Measurements from ENCODE around the gene DDX41.
A peak's percentile ranks its signal among the peaks of the same experiment; 100 is the strongest.
"Not testable (repeated sequence)": the region's sequence is repeated elsewhere in the genome, so short reads cannot be mapped to it uniquely, and the experiment has no call there.

The DDX41 gene

DNA sequence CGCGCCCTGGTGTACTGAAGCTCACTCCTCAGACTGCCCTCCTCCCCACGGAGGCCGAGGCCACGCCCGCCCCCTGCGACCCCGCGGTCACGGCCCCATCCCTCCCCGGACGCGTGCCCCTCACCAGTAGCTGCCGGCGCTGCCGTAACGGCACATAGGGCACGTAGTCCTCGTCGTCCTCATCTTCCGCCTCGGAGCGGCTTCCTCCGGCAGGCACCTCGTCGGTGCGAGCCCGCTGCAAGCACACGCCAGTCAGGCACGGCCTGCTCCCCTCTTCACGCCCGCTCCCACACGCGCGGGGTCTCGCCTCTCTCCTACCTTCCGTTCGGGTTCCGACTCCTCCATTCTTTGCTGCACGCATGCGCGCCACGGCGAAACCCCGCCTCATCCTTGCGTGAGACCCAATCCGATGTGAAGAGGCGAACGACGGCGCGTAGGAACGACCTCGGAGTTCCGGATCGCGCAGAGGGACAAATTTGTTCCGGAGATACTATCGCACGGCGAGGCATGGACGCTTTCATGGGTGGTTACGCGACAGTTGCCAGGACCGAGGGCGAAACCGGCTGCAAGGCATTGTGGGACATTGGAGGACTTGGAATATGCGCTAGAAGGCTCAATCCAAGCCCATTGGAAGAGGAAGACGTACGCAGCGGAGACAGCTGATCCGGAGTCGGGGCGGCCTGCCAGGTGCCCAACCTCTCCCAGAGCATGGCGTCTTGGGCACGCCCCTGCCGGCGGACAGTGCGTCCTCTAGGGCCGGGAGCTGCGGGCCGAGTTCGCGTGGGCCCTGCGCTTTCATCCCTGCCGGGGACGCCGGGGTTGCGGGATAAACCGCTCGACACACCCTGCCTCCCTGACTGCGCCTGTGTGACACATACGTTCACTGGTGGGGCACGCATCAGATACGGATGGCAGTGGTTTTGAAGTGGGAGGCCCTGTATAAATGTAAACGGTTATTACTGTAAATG is at the start of gene DDX41:
DDX41 (minus strand) TSS at position 361 of the 968 bp plus-strand sequence; CDS start at position 345, 16 bp downstream.
- peak; percentile 99 for DNase-seq (ENCODE audit: low spot score)
- in situ Hi-C loops (cut with MboI; ENCODE audit: low sequenced_read_pairs, unreplicated experiment): no loop called here
- TF ChIP-seq, protein P1, sequence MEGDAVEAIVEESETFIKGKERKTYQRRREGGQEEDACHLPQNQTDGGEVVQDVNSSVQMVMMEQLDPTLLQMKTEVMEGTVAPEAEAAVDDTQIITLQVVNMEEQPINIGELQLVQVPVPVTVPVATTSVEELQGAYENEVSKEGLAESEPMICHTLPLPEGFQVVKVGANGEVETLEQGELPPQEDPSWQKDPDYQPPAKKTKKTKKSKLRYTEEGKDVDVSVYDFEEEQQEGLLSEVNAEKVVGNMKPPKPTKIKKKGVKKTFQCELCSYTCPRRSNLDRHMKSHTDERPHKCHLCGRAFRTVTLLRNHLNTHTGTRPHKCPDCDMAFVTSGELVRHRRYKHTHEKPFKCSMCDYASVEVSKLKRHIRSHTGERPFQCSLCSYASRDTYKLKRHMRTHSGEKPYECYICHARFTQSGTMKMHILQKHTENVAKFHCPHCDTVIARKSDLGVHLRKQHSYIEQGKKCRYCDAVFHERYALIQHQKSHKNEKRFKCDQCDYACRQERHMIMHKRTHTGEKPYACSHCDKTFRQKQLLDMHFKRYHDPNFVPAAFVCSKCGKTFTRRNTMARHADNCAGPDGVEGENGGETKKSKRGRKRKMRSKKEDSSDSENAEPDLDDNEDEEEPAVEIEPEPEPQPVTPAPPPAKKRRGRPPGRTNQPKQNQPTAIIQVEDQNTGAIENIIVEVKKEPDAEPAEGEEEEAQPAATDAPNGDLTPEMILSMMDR (IDR thresholded peaks at IDR 0.05; ENCODE audit: borderline replicate concordance, control extremely low read depth, extremely low read depth, insufficient read depth, missing control alignments): no peak

DNA sequence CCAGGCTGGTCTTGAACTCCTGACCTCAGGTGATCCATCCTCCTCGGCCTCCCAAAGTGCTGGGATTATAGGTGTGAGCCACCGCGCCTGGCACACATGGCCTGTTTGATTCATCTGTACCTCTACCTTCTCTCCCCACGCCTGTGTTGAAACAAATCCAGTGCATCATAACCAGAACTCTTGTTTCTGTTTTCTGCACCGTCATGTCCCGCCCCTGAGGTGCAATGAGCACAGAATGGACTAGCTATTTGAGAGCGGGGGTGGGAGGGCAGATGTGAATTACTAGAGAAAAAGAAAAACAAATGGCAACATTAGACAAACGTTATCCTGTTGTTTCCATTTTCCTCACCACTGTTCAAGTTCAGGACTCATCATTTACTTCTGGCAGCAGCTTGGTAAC is 48.3 kb upstream of the DDX41 start:
- TF ChIP-seq, protein P1 (IDR thresholded peaks at IDR 0.05; ENCODE audit: borderline replicate concordance, control extremely low read depth, extremely low read depth, insufficient read depth, missing control alignments): no peak
- in situ Hi-C loops (cut with MboI; ENCODE audit: low sequenced_read_pairs, unreplicated experiment): no loop called here
- no peak for DNase-seq (ENCODE audit: low spot score)

DNA sequence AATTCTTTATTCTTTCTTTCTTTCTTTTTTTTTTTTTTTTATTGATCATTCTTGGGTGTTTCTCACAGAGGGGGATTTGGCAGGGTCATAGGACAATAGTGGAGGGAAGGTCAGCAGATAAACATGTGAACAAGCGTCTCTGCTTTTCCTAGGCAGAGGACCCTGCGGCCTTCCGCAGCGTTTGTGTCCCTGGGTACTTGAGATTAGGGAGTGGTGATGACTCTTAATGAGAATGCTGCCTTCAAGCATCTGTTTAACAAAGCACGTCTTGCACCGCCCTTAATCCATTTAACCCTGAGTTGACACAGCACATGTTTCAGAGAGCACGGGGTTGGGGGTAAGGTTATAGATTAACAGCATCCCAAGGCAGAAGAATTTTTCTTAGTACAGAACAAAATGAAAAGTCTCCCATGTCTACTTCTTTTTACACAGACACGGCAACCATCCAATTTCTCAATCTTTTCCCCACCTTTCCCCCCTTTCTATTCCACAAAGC is 42.7 kb upstream of the DDX41 start:
- in situ Hi-C loops (cut with MboI; ENCODE audit: low sequenced_read_pairs, unreplicated experiment): not testable (repeated sequence)

DNA sequence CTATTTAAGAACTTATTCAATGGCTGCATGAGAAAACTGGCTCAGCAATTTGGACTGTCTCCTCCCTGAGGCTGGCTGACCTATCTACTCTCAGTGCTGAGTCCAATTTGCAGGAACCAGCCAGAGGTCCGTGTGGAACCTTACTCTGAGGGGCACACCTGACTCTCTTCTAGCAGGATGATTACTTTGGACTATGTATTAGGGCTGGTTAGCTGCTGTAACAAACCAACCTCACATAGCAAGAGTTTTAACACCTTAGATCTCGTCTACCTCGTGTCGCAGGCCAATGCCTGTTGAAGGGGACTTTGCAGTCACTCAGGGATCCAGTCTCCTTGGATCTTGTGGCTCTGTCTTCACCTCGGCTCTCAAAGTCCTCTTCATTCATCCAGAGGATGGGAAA is 41.0 kb upstream of the DDX41 start:
- in situ Hi-C loops (cut with MboI; ENCODE audit: low sequenced_read_pairs, unreplicated experiment): no loop called here
- DNase-seq (ENCODE audit: low spot score): no peak
- TF ChIP-seq, protein P1 (IDR thresholded peaks at IDR 0.05; ENCODE audit: borderline replicate concordance, control extremely low read depth, extremely low read depth, insufficient read depth, missing control alignments): no peak

More for the DNA sequence above, 42.7 kb upstream of the DDX41 start:
- DNase-seq (ENCODE audit: low spot score): not testable (repeated sequence)

DNA sequence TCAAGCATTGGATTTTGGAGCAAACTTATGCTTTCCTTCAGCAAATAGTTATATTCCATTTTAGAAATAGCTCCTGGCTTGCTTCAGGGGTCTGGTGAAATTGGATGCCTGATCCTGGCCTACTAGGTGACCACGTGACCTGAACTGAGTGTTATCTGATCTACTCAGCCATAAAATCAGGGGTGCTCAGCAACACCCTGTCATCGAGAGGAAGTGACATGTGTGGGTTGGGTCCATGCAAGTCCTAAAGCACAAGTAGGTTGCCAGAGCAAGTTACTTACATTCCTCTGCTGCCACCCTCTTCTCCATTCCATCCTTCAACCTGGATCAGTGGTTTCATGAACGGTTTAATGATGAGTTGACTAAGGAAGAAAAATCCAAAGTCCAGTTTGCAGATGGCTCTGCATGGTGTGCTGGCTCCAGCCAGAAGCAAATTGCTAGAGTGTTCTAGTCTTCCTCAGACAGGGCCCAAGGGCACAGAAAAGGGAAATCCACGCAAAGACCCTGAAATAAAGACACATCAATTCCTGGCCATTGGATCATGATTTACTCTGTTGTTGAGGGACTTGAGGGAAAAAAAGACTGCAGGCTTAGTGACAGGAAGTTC is 40.4 kb upstream of the DDX41 start:
- in situ Hi-C loops (cut with MboI; ENCODE audit: low sequenced_read_pairs, unreplicated experiment): no loop called here
- no peak for DNase-seq (ENCODE audit: low spot score)
- TF ChIP-seq, protein P1 (IDR thresholded peaks at IDR 0.05; ENCODE audit: borderline replicate concordance, control extremely low read depth, extremely low read depth, insufficient read depth, missing control alignments): no peak

DNA sequence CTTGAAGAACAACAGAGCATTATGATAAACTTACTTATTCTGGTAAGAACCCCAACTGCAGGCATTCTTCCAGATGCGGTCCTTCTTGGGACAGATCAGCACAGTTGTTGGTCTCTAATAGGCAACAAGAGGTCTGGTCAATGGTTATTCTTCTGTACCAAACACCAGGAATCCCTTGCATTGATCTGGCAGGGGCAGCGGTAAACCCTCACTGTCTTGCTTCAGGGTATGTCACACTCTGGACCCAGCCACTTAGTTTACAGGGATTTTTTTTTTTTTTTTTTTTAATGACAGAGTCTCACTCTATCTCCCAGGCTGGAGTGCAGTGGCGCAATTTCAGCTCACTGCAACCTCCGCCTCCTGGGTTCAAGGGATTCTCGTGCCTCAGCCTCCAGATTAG is 38.9 kb upstream of the DDX41 start:
- DNase-seq (ENCODE audit: low spot score): no peak
- TF ChIP-seq, protein P1 (IDR thresholded peaks at IDR 0.05; ENCODE audit: borderline replicate concordance, control extremely low read depth, extremely low read depth, insufficient read depth, missing control alignments): no peak
- in situ Hi-C loops (cut with MboI; ENCODE audit: low sequenced_read_pairs, unreplicated experiment): no loop called here

DNA sequence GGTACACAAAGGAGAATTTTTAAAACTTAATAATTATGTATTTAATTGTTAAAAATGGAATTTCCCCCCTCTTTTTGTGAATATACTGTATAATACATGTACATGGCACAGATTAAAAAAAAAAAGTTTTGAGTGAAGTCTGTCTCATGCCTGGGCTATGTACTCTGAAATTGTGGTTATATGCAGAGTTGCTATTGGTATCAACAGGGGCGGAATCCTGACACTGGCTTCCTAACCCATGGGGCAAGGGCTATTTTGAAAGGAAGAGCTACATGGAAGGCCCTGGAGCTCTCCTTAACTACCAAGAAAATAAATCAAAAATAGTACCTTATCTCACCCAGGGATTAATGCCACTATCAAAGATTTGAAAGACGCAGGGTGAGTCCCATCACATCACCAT is 38.5 kb upstream of the DDX41 start:
- in situ Hi-C loops (cut with MboI; ENCODE audit: low sequenced_read_pairs, unreplicated experiment): no loop called here
- DNase-seq (ENCODE audit: low spot score): no peak
- TF ChIP-seq, protein P1 (IDR thresholded peaks at IDR 0.05; ENCODE audit: borderline replicate concordance, control extremely low read depth, extremely low read depth, insufficient read depth, missing control alignments): no peak
